HG03457 (cell line): ENCODE data around the gene ZBTB1.
"Not testable (repeated sequence)": the region's sequence is repeated elsewhere in the genome, so short reads cannot be mapped to it uniquely, and the experiment has no call there.

Experiments used
- ATAC-seq: cut with Tn5 transposase; IDR thresholded peaks from one replicate; pipeline ENCODE4 v1.9.1; 2021; ENCODE audit warnings: moderate number of reproducible peaks; ENCODE audit not compliant: unreplicated experiment

ZBTB1 gene

GRCh38 chr14:64495252-64495651, 9.3 kb upstream of the ZBTB1 start:
- ATAC-seq, result no peak

GRCh38 chr14:64496764-64497163, 7.8 kb upstream of the ZBTB1 start:
- no peak for ATAC-seq

DNA sequence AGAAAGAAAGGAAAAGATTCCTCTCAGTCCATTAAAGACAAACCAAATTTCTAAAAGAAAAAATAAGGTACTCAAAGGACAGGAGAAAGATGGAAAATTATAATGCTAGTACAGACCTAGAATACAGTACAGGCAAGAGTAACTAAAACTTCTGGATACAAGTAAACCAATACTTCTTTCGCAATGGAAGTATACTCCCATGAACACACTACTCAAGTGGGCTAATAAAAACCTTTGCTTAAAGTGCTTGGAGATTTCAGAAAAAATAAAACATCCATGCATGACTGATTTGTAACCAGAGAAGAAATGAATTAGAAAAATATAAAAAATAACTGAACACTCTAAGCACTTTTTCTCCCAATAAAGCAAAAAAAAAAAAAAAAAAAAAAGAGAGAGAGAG, 4.5 kb upstream of the ZBTB1 start:
- ATAC-seq, result no peak

GRCh38 chr14:64501411-64502171, 3.0 kb upstream of the ZBTB1 start:
- no peak for ATAC-seq

DNA sequence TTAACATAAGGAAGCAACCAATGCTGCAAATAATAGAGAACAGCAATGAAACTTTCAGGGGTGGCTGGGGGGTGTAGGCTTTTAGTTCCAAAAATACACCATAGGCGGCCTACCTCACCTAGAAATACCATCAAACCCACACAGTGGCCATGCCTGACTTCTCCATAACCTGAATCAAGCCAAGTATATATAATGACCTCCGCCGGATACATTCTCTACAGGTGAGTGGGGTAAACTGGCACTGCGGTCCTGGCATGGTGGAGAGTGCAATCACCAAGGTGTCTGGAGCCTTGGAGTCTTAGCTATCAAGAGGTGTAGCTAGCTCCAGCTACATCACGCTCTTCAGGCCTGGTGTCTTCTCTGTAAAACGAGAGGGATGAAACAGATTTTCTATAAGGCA, 2.1 kb upstream of the ZBTB1 start:
- ATAC-seq, result no peak

GRCh38 chr14:64502887-64503433, 1.6 kb upstream of the ZBTB1 start:
- no peak for ATAC-seq

DNA sequence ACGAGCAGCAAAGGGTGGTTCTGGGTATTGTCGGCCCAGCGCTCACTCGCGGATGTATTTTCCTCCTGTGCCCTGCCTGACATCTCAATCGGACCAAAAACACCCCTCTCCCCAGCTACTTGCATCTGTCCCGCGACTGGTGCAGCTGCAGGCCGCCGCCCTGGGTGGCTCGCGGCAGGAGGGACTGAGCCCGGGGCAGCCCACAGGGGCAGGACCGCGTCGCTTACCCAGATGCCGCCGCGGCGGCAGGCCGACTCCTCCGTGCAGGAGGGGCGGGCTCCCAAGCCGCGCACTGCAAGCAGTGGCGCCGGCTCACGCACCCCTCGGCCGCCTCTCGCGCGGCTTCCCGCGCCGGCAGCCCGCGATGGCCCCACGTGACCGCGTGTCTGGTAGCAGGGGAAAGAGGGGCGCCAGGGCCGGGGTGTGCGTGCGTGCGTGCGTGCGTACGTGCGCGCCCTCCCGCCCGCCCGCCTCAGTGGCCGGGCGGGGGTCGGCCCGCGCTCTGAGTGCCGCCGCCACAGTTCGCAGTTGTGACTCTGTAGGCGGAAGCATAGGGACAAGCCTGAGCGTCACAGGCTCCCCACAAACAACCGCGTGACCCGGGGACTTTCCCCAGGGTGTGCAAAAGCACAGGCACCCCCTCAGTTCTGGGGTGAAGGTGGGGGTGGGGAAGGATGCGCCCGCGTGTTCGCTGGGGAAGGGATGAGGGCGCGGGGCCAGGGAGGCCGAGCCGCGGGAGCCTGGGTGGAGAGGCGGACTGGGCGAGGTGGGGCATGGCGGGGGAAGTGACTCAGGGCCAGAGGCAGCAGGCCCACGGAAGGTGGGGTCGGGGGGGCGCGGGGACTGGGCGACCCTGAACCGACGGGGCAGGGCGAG, 898 bp upstream of the ZBTB1 start, which contains the start of gene ZBTB25:
ZBTB25 (minus strand) TSS at position 405 of the 876 bp plus-strand sequence. CDS start 13,305 bp downstream, outside the sequence.
- peak; percentile 50 for ATAC-seq

- ATAC-seq, result peak; percentile 21
Measured at GRCh38 chr14:64504897-64505794, 576 bp downstream of the ZBTB1 start.

- ATAC-seq, result no peak
Measured at GRCh38 chr14:64506721-64507120, 2.2 kb downstream of the ZBTB1 start.

- ATAC-seq, result no peak
Measured at GRCh38 chr14:64507376-64508156, 3.0 kb downstream of the ZBTB1 start.

- ATAC-seq, result no peak
Measured at GRCh38 chr14:64508215-64508776, 3.7 kb downstream of the ZBTB1 start.

- ATAC-seq, result no peak
Measured at GRCh38 chr14:64509036-64509435, 4.5 kb downstream of the ZBTB1 start.

DNA sequence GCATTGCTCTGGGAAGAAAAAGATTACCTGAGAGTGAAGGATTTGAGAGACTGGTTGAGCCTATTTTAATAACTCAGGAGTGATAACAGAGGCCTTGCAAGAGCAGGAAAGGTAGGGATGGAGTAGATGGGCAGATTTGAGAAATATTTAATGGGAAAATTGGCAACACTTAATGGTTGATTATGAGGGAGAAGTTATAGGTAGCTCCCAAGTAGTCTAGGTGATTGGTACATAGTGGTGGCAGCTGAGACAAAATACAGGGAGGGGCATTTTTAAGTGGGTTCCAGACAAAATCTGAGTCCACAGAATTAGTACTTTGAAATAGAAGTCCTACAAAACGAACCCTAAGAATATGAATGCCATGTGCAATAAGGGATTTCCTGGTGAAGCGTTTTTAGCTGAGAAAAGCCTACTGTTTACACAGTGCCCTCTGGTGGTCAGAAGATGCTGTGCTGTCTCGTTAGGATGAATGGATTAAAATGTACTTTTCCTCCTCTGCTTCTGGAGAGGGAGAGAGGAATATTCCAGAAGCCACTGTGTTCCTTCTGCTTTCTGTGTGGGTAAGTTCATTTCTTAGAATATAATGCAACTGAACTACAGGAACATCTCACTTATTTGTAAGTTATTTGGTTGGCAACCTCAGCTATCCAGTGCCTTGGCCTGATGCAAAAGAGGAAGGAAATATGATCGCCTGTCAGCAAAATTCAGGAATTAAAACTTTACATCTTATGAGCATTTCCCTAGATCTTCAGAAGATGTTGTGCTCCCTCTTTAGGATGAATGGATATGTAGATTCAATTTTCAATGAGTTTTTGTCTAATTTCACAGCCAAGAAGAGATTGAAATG, 6.5 kb downstream of the ZBTB1 start:
- no peak for ATAC-seq

DNA sequence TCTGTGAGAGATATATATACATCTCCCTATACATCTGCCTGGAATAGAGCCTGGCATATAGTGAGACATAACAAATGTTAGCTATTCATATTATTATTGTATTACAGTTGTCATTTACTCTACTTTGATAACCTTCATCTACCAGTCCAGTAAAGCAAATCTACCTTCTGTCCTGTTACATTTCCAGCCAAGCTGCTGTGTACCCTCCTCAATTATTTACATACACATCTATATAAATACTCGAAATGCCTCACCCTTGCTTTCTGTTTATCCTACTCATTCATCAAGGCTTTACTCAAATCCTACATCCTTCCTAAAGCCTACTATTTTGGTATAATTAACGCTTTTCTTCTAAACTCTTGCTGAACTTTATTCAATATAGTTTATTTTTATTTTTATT, 8.7 kb downstream of the ZBTB1 start:
- no peak for ATAC-seq

GRCh38 chr14:64515053-64515452, 10.5 kb downstream of the ZBTB1 start:
- no peak for ATAC-seq

GRCh38 chr14:64516969-64517368, 12.4 kb downstream of the ZBTB1 start:
- ATAC-seq, result no peak

DNA sequence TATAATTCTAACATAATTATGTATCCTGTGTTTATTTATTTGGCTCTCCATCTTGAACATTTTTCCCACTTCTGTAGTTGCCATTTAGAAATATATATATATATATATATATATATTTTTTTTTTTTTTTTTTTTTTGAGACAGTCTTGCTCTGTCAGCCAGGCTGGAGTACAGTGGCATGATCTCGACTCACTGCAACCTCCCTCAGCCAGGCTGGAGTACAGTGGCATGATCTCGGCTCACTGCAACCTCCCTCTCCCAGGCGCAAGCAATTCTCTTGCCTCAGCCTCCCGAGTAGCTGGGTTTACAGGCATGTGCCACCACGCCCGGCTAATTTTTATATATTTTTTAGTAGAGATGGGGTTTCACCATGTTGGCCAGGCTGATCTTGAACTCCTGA, 13.1 kb downstream of the ZBTB1 start:
- ATAC-seq, result not testable (repeated sequence)

- no peak for ATAC-seq
Measured at GRCh38 chr14:64518229-64518628, 13.7 kb downstream of the ZBTB1 start.

DNA sequence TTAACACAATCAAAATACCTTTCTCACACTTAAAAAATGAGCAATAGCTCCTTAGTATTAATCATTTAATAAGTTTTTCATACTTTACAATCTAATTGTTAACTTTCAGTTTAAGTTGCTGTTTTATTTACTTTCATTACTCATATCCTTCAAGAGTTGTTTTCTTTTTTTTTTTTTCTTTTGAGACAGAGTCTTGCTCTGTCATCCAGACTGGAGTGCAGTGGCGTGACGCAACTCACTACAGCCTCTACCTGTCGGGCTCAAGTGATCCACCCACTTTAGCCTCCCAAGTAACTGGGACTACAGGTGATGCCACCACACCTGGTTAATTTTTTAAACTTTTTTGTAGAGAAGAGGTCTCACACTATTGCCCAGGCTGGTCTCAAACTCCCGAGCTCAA, 16.1 kb downstream of the ZBTB1 start:
- ATAC-seq, result no peak
